Stimulated activated CD4-positive, alpha-beta T cell treated with anti-CD3 and anti-CD28 coated beads, Interleukin-4, amount 100 ng/mL, for 24 hours (primary cell): ENCODE data around the gene ZNF692.
A peak's percentile ranks its signal among the peaks of the same experiment; 100 is the strongest.
"Not testable (repeated sequence)": the region's sequence is repeated elsewhere in the genome, so short reads cannot be mapped to it uniquely, and the experiment has no call there.

Experiments used
- DNase-seq: peaks from one replicate; pipeline ENCODE4 v3.0.0-alpha.2; 2020

Gene ZNF692

DNA sequence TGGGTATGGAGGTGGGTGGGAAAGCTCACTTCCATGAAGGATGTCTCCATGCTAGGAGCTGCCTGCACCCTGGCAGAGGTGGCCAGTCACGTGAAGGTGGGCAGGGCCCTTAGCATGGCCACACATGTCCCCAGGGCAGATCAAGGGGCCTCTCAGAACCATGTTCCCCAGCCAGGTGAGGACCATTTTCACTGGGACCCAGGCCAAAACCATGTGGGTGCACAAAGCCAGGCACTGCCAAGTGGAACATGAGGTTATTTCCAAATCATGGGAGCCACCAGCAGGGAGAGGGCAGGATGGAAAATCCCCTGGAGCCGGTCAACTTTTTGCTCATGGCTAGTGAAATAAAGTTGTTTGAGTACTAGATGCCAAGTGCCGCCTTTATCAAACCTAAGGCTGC lies 9.7 kb downstream of the ZNF692 start:
- no peak for DNase-seq

DNA sequence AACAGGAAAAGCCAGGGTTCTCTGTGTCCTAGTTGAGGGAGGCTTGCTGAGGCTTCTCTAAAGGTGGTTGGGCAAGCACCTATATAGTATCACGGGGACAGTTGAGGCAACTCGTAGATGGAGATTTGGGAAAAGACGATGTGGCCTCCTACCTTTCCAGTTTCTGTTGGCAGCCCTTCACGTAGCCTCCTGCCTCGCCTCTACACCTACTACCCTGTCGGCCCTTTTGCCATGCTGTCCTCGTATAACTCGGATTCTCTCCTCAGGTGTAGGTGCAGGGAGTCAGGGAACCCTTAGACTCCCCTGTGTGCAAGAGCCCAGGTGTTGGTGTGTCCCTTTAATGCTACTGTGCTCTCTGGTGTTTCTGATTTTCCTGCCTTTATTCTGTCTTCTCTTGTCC lies 10.3 kb downstream of the ZNF692 start:
- no peak for DNase-seq

DNA sequence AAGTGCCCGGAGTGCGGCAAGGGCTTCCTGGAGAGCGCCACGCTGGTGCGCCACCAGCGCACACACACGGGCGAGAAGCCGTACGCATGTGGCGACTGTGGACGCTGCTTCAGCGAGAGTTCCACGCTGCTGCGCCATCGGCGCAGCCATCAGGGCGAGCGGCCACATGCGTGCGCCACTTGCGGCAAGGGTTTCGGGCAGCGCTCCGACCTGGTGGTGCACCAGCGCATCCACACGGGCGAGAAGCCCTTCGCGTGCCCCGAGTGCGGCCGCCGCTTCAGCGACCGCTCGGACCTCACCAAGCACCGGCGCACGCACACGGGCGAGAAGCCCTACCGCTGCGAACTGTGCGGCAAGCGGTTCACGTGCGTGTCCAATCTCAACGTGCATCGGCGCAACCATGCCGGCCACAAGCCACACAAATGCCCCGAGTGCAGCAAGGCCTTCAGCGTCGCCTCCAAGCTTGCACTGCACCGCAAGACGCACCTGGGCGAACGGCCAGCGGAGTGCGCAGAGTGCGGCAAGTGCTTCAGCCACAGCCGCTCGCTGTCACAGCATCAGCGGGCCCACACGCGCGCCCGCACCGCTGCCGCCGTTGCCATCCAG lies 10.8 kb downstream of the ZNF692 start:
- DNase-seq = no peak

DNA sequence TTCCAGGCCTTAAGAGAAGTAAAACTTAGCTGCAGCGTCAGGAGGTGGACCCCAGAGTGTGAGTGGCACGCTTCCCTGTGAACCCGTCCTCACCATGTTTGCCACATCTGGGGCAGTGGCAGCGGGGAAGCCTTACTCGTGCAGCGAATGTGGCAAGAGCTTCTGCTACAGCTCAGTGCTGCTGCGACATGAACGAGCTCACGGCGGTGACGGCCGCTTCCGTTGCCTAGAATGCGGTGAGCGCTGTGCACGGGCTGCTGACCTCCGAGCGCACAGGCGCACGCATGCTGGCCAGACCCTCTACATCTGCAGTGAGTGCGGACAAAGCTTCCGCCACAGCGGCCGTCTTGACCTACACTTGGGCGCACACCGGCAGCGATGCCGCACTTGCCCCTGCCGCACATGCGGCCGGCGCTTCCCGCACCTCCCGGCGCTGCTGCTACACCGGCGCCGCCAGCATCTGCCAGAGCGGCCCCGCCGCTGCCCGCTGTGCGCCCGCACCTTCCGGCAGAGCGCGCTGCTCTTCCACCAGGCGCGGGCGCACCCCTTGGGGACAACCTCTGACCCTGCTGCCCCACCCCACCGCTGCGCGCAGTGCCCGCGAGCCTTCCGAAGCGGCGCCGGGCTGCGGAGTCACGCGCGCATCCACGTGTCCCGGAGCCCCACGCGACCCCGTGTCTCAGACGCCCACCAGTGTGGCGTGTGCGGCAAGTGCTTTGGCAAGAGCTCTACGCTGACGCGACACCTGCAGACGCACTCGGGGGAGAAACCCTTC lies 11.5 kb downstream of the ZNF692 start:
- DNase-seq = no peak

DNA sequence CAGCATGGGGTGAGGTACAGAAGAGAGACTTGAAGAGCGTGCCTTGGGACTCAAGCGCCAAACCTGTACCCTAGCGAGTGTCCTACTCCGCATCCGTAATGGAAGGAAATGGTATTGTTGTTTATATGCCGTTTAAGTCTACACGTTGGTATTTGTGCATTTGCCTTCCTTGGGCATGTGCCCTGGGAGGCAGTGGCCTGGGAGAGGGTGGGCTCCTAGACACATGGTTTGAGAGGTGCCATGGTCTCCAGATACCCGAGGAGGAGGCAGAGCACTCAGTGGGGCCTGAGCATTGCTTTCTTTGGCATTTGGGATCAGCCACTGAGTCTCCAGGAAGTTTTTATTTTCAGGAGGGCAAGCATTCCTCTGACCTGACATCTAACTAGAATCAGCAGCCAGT lies 14.4 kb downstream of the ZNF692 start:
- DNase-seq = no peak

DNA sequence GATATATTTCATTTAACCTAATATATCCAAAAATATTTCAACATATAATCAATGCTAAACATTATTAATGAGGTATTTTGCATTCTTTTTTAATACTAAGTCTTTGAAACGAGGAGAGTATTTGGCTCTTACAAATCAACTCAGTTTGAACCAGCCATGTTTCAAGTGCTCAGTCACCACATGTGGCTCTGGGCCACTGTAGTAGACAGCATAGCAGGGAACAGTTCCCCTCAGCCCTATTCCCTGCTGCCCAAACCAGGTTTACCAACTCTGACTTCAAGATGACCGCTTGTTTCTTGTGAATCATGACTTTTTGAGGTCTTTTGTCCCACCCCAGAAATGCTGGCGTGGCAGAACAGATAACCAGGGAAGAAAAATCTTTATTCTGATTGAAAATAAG lies 15.2 kb downstream of the ZNF692 start:
- no peak for DNase-seq

DNA sequence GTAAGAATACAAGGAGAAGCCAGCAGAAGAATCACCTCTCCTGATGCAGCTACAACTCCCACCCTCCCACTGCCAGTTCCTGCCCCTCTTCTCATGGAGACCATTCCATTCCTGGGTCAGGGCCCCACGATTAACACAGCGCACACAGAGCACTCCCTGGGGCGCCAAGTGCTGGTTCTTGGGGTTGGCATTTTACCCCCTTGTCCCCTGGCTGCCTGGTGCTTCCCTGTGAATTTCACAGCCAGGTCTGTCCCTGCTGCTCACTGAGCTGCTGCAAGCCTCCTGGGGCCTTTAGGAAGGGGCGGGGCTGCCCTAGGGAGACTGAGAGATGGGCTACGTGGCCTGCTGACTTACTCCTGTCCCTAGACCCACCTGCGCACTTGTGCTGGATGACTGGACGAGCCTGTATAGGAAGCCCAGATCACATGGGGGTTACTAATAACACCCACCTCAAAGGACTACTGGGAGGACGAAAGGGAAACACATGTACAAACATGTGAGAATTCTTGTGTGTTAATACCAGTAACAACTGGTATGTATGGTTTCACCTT lies 16.0 kb downstream of the ZNF692 start:
- DNase-seq = no peak

DNA sequence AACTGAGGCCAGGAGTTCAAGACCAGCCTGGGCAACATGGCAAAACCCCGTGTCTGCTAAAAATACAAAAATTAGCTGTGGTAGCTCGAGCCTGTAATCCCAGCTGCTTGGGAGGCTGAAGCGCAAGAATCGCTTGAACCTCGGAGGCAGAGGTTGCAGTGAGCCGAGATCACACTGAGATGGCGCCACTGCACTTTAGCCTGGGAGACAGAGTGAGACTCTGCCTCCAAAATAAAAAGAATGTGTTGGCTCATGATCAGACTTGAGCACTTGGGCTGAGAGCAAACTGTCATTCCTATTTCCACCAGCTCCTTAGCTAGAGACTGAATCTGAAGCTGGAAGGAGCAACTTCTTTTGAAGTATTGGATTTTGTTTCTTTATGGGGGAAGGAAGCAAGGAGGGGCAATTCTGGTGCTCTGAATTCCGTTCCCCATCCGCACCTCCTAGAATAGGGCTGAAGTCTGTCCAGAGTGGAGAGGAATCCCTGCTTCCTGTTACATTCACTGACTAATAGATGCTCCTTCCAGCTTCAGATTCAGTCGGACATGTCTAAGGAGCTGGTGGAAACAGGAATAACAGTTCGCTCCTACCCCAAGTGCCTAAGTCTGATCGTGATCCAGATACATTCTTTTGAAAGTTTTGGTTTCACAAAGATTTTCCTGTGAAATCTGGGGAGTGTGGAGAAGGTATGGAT lies 17.0 kb downstream of the ZNF692 start:
- DNase-seq = no peak

DNA sequence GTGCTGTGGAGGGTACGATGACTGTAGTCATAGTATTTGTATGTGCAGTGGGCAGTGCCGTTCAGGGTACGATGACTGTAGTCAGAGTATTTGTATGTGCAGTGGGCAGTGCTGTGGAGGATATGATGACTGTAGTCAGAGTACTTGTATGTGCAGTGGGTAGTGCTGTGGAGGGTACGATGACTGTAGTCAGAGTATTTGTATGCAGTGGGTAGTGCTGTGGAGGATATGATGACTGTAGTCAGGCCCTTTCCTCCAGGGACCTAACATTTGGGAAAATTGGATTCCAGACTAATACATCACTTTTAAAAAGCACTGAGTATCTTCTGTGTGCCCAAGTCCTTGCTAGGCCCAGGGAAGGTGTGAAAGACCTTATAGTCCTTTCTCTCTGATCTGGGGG lies 17.9 kb downstream of the ZNF692 start:
- no peak for DNase-seq

DNA sequence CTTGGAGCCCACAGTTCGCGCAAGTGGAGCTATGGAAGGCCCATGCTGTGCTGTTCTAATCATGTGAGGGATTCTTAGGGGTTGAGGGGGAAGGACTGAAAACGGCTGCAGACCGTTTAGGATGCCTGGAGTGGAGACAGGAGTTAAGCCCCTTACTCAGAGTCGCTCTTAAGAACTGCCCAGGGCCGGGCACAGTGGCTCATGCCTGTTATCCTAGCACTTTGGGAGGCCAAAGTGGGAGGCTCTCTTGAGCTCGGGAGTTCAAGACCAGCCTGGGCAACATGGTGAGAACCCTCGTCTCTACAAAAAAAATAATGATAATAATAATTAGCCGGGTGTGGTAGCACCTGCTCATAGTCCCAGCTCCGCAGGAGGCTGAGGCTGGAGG lies 19.7 kb downstream of the ZNF692 start:
- no peak for DNase-seq

DNA sequence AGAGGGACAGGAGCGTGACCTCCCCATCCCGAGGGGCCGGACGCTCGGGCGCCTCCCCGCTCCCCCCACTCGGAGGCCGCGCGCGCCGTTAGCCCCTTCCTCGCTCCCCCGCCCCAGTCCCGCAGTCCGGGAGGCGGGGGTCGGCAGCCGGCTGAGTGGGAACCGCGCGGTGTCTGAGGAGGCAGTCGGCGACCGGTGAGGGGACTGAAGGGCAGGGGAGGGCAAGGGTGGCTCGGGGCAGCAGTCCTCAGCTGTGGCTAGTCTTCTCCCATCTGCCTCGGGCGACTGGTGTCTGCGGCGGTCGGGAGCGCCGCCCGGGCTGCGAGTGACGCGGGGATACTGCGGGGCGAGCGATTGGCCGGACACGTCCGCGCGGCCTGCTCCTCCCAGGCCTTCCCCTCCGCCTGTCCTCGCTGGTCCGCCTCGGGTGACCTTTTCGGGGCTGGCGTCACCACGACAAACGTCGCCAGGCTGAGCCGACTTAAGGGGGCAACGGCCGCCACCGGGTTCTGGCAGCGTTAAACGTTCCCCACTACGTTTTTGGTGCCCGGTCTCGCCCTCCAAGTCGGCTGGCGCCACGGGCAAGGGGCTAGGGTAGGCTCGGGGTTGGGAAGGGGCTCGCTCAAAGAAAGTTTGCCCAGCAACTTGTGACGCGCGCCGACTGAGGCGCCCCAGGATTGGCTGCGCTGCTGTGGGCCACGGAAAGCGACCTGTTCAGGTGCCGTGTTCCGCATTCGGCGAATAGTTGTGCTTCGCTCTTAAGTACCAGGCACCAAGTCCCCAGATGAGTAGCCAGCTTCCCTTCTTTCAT lies 20.3 kb downstream of the ZNF692 start:
- DNase-seq = peak; percentile 82

DNA sequence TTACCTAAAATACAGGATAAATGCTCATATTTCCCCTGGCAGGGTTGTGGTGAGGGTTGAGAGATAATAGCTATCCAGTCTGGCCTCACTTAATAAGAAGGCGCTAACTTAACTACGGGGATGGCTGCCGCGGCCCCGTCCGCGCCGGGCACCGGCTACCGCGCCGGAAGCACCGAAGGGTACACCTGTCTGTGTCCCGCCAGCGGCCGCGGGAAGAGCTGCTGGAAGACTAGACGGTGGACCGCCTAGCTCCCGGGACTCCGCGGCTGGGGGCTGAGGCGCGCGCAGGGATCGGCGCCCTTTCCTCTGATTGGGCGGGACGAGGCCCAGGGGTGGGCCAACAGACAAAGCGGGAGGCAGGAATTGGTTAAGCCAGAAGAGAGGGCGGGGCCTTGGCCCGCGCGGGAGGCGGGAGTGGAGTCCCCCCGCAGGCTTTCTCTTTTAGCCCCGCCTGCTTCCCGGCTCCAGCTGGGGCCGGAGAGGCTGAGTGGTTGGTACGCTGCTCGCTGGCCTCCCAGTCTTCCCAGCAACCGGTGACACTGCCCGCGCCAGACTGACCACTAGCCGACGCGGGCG lies 21.0 kb downstream of the ZNF692 start, which contains the start of gene ZNF672:
Gene ZNF672 (plus strand): TSS at position 444 of the 576 bp plus-strand sequence. CDS start 9,051 bp downstream, outside the sequence.
- peak; percentile 94 for DNase-seq

DNA sequence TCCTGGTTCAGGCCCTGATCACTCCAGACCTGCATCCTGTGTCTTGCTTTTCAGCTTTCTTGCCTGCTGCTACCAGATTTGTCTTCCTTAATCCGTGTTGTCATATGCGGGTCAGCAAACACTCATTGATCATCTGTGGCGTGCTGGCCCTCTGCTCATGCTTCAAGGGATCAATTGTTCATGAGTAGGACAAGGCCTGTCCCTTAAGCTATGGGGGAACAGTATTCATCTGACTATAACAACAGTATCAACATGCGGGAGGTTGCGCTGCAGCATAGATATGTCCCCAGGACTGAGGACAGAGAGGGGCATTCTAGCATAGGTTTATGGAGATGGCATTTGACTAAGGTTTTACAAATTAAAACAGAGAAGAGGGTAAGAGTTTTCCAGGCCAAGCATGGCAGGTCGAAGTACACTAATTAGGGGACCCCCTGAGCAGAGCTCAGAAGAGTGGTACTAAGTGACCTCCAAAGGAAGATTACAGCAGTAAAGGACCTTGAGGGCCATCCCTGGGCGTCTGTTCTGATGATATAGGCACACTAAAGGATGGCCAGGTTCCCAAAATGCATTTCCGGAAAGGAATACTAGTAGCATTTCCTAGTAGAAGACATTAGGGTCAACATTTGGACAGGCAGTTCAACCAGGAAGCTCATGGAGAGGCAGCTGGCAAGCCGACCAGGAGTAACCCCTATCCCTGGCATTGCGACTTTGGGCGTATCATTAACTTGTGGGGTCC lies 21.7 kb downstream of the ZNF692 start:
- DNase-seq = no peak

DNA sequence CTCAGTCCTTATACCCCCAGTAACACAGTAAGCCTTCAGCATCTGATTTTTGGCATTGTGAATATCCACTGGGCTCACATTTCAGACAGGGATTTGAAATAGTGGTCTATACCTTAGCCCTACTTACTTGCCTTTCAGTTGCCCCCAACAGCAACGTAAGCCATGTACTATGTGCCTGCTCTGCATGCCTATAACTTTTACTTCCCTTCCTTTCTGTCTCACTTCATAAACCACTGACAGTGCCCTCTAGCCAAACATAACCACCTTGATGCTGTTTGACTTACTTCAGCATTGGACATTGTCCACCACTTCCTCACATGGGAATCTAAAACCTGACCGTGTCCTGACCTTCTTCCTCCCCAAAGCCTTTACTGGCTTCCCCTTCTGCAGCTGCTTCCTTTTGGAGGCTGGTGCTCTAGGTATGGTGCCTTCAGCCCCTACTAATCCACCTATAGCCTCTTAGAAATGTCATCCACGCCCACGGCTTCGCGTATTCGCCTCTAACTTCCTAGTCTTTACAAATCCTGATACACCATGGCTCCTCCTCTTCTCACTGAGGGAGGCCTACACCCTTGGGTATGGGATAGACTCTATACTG lies 24.4 kb downstream of the ZNF692 start:
- DNase-seq = no peak

DNA sequence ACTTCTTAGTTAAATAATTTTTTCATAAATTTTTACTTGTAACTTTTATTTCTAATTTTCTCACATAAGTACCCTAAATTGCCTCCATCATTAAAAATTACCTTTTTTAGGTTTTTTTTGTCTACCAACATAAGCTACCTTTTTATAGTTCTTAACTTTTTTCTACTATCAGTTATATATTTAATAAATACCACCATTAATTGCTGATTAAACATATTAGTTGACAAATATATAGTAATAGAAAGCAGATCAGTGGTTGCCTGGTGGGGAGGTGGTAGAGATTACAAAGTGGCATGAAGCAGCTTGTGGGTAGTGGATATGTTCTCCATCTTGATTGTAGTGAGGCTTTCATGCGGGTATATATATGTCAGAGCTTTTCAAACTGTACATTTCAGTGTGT lies 27.0 kb downstream of the ZNF692 start:
- no peak for DNase-seq

DNA sequence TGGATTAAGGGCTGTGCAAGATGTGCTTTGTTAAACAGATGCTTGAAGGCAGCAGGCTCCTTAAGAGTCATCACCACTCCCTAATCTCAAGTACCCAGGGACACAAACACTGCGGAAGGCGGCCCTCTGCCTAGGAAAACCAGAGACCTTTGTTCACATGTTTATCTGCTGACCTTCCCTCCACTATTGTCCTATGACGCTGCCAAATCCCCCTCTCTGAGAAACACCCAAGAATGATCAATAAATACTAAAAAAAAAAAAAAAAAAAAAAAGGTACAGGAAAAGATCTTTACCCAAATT lies 28.2 kb downstream of the ZNF692 start:
- DNase-seq = not testable (repeated sequence)

DNA sequence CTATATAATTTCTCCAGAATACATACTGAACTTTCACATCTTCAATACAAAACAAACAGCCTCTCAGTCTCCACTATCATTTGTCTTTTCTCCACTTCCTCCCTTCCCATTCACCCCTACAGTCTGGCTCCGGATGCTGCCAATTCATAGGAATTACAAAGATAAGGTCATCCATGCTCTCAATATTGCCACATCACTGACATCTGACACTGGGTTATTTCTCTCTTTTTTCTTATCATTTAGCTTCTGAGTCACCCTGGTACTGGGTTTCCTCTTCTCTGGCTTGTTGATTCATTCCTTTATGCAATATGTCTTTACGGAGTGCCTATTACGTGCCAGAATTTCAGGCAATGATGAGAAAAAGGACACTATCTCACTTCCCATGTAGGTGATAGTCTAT lies 30.0 kb downstream of the ZNF692 start:
- DNase-seq = no peak

DNA sequence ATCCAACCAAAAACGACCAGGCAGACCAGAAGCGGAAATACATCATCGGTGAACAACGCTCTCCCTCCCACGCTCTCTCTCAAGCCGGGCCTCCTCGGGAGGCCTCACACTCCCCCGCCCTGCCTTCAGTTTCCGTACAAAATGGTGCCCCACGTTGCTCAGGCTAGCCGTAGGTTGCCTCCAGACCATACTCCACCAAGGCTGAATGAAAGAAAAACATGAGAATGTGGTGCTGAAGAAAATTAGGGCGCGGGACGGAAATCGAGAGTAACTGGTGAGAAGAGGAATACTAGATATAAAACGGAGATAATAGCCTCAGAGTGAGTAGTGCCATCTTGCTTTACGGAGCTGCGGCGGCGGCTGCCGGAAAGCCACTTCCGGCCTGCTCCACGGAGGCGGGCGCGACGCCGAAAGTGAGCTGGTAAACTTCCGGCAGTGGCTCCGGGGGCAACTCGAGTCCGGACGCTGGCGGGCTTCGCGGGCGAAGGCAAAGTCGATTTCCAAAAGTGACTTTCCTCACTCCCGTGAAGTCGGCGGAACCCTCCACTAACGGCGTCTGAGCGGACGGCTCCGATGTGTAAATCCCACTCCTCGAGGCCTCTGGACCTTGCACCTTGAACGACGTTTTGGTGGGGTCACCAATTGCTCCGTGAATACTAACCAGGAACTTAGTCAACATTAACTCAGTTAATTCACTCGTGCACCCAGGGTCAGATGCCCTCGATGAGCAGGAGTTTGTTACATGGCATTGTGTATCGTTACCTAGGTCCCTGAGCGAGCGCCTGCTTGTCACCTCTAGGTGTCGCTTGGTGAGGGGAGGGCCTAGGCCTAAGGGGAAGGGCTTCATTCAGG lies 32.8 kb downstream of the ZNF692 start, which contains the start of gene SH3BP5L:
Gene SH3BP5L (minus strand): TSS at position 7 of the 852 bp plus-strand sequence. CDS start 980 bp downstream, outside the sequence.
- peak; percentile 93 for DNase-seq

DNA sequence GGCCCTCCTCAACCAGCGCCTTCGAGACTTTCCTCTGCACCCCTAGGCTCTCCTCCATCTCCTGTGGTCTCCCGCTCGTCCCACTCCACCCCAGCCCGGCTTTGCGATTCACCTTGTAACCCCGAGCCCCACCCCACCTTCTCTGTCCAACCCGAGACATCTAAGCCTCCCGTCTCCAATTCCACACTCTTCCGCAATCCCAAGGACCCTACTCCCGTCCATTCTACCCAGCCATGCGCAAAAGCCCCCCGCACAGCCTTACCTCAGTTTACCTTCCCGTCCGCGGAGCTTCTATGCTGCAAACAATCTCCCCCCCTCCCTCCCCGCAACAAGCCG lies 33.3 kb downstream of the ZNF692 start:
- DNase-seq = no peak

DNA sequence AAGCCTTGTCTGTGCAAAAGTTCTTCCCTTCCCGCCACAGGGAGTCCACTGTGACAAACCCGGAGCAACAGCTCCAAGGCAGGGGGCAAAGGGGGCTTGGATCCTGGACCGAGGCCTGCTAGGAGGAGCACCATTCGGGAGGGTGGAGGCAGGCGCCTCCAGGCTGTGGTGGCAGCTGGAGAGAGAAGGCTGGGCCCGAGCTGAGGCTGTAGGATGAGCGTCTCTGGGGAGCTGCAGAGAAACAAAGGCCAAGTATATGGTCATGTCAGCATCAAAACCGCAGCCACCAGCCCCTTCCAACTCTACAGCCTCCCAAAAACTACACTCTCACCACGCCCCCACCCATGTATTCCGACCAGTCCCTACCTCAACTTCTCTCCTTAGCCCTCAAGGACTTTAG lies 33.7 kb downstream of the ZNF692 start:
- no peak for DNase-seq

DNA sequence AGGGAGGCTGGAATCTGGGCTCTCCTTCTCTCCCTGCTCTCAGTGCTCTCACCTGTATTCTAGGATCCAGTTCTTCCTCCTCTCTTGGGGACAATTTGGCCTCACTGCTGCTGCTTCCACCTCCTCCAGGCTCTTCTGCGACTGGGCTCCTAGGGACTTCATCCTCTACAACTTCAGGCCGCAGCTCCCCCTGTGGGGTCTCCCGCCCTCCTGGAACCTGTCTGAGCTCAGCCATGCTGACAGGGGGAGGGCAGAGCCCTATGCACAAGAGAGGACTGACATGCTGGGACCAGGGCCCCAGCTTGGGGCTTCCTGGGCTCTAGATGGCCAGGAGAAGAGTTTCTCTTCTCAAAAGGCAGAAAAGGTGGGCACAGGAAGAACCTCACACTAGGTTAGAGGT lies 34.2 kb downstream of the ZNF692 start:
- DNase-seq = no peak
